Measurements from ENCODE around the gene B9D1. TPM values are rescaled to one million over a fixed set of nuclear protein-coding genes. Genes with fewer than 3 reads are reported as not detected.
A peak's percentile ranks its signal among the peaks of the same experiment; 100 is the strongest.

Gene B9D1
- total RNA-seq, 1 experiment from 2014 or later, result 11.5 TPM

- peak overlapping the region; percentile 53 for H3K27ac Mint-ChIP-seq (ENCODE audit: unreplicated experiment)
- ChIA-PET CTCF (interaction anchor here (0.9 kb wide), 1 partner anchor 10 kb away, joined by 3 read pairs; the partner anchor contains the start of gene MAPK7), POLR2A (interaction anchor here (2.4 kb wide), 1 partner anchor 10 kb away, joined by 11 read pairs; the partner anchor contains the start of gene MAPK7)
- no peak for DNase-seq
- no peaks in the 10 kb centered on the region for H3K9me3 Mint-ChIP-seq (ENCODE audit: unreplicated experiment)
- H3K36me3 ChIP-seq (ENCODE audit: control insufficient read depth, insufficient read depth, low read length), result peaks cover 4% of the 10 kb centered on the region
- peaks cover 24% of the 10 kb centered on the region for H3K36me3 Mint-ChIP-seq (ENCODE audit: insufficient read depth, unreplicated experiment)
- no peaks in the 10 kb centered on the region for H3K27me3 ChIP-seq (replicated peaks; ENCODE audit: control insufficient read depth, insufficient read depth, low read length)
- H3K4me1 Mint-ChIP-seq (ENCODE audit: low read depth, unreplicated experiment), result peaks cover 8% of the 10 kb centered on the region
- peak overlapping the region; percentile 9 for H3K4me3 Mint-ChIP-seq (ENCODE audit: unreplicated experiment)
- peaks cover 3% of the 10 kb centered on the region for H3K27me3 Mint-ChIP-seq (ENCODE audit: insufficient read depth, unreplicated experiment)
- no peak for TF ChIP-seq CTCF (IDR thresholded peaks at IDR 0.05; ENCODE audit: insufficient read depth in 1 of 2, low read depth in 1 of 2, low read length in 1 of 2, severe bottlenecking in 1 of 2, unreplicated experiment in 1 of 2)
- no peak overlapping the region for H3K4me3 ChIP-seq (ENCODE audit: low read depth, low read length)
- no peaks in the 10 kb centered on the region for H3K9me3 ChIP-seq
- intact Hi-C loops (cut with micrococcal nuclease; ENCODE audit: unreplicated experiment), result no loop called here
- peaks cover 16% of the 10 kb centered on the region; the same call in 1 of the 2 replicates for H3K4me1 ChIP-seq
- BruUV-seq (replicated peaks), result no TSS peak
Observed at GRCh38 chr17:19387921-19388521, 25.5 kb upstream of the B9D1 start.

GRCh38 chr17:19386974-19387920 lies 24.7 kb upstream of the B9D1 start, which contains the start of gene MFAP4:
Gene MFAP4 (minus strand): TSS chr17:19387190. CDS start chr17:19387155, 35 bp downstream.
- Histone ChIP-seq H3K36me3 (ENCODE audit: control insufficient read depth, insufficient read depth, low read length) (peaks cover 5% of the 10 kb centered on the region), H3K27me3 (replicated peaks; ENCODE audit: control insufficient read depth, insufficient read depth, low read length) (no peaks in the 10 kb centered on the region), H3K9me3 (no peaks in the 10 kb centered on the region), H3K4me3 (ENCODE audit: low read depth, low read length) (no peak within 1 kb of the TSS), H3K4me1 (peaks cover 16% of the 10 kb centered on the region; the same call in 1 of the 2 replicates)
- ChIA-PET CTCF (no interaction called here), POLR2A (interaction anchor here (0.6 to 2.4 kb wide), 3 partner anchors 9 to 1072 kb away, joined by 3 to 15 read pairs (median 11); partner anchors contain the start of gene MAPK7)
- intact Hi-C loops (cut with micrococcal nuclease; ENCODE audit: unreplicated experiment), result no loop called here
- no TSS peak for BruUV-seq (replicated peaks)
- H3K27me3 Mint-ChIP-seq (ENCODE audit: insufficient read depth, unreplicated experiment), result no peaks in the 10 kb centered on the region
- peak within 1 kb of the TSS; percentile 9 for H3K4me3 Mint-ChIP-seq (ENCODE audit: unreplicated experiment)
- H3K4me1 Mint-ChIP-seq (ENCODE audit: low read depth, unreplicated experiment), result peaks cover 8% of the 10 kb centered on the region
- H3K9me3 Mint-ChIP-seq (ENCODE audit: unreplicated experiment), result no peaks in the 10 kb centered on the region
- no peak for TF ChIP-seq CTCF (IDR thresholded peaks at IDR 0.05; ENCODE audit: insufficient read depth in 1 of 2, low read depth in 1 of 2, low read length in 1 of 2, severe bottlenecking in 1 of 2, unreplicated experiment in 1 of 2)
- H3K36me3 Mint-ChIP-seq (ENCODE audit: insufficient read depth, unreplicated experiment), result peaks cover 24% of the 10 kb centered on the region
- H3K27ac Mint-ChIP-seq (ENCODE audit: unreplicated experiment), result peak within 1 kb of the TSS; percentile 53
- DNase-seq, result no peak

Data from Caco-2 (cell line).